ENCODE results near the gene CLTA. TPM values are rescaled to one million over a fixed set of nuclear protein-coding genes. Genes with fewer than 3 reads are reported as not detected.

CLTA gene
- total RNA-seq, 1 donor from 2014 or later: 424 TPM

DNA sequence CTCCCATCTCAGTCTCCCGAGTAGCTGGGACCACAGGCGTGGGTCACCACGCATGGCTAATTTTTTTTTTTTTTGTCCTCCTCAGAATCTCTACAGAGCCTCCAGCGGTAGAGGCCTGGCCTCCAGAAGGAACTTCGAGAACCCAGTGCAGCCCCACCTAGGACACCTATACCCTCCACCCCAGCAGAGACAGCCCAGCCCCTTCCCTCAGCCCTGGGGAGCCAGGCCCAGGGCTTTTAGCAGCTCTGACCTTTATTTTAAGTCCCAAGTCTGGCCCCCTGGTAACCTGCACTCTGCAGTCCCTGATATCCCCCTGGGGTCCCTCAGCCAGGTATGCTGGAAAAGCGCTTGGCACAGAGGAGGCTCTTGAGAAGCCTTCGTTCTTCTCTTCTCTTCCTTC is 49.0 kb upstream of the CLTA start:
- TF ChIP-seq EZH2 (IDR thresholded peaks at IDR 0.05; ENCODE audit: insufficient read depth, low read length): no peak
- TF ChIP-seq, protein P1, sequence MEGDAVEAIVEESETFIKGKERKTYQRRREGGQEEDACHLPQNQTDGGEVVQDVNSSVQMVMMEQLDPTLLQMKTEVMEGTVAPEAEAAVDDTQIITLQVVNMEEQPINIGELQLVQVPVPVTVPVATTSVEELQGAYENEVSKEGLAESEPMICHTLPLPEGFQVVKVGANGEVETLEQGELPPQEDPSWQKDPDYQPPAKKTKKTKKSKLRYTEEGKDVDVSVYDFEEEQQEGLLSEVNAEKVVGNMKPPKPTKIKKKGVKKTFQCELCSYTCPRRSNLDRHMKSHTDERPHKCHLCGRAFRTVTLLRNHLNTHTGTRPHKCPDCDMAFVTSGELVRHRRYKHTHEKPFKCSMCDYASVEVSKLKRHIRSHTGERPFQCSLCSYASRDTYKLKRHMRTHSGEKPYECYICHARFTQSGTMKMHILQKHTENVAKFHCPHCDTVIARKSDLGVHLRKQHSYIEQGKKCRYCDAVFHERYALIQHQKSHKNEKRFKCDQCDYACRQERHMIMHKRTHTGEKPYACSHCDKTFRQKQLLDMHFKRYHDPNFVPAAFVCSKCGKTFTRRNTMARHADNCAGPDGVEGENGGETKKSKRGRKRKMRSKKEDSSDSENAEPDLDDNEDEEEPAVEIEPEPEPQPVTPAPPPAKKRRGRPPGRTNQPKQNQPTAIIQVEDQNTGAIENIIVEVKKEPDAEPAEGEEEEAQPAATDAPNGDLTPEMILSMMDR (IDR thresholded peaks at IDR 0.05; ENCODE audit: insufficient read depth, low read depth, low read length): no peak
- Histone ChIP-seq H2AFZ (ENCODE audit: low read depth, low read length) (no peak overlapping the region), H3K4me3 (ENCODE audit: insufficient read depth, low read depth, low read length) (no peak overlapping the region), H3K9me3 (ENCODE audit: insufficient read depth, low read depth, low read length) (no peaks in the 10 kb centered on the region), H3K27me3 (ENCODE audit: insufficient read depth, low read length) (no peaks in the 10 kb centered on the region), H3K79me2 (ENCODE audit: insufficient read depth, low read length) (peaks cover 75% of the 10 kb centered on the region), H3K4me1 (ENCODE audit: insufficient read depth, low read length) (peaks cover 19% of the 10 kb centered on the region), H3K9ac (ENCODE audit: low read length) (no peak overlapping the region), H4K20me1 (ENCODE audit: insufficient read depth, low read length) (peaks cover 80% of the 10 kb centered on the region), H3K27ac (ENCODE audit: low read depth, low read length) (no peak overlapping the region), H3K36me3 (ENCODE audit: insufficient read depth, low read length) (no peaks in the 10 kb centered on the region), H3K4me2 (ENCODE audit: low read length) (no peak overlapping the region)
- peaks cover 12% of the 10 kb centered on the region for H3K9me3 Mint-ChIP-seq (ENCODE audit: unreplicated experiment)
- H3K36me3 Mint-ChIP-seq (ENCODE audit: low read depth, unreplicated experiment): peaks cover 52% of the 10 kb centered on the region
- H3K4me1 Mint-ChIP-seq (ENCODE audit: low read depth, unreplicated experiment): peaks cover 57% of the 10 kb centered on the region
- no peaks in the 10 kb centered on the region for H3K27me3 Mint-ChIP-seq (ENCODE audit: low read depth, unreplicated experiment)
- DNase-seq (ENCODE audit: low read depth): no peak
- no peak overlapping the region for H3K27ac Mint-ChIP-seq (ENCODE audit: unreplicated experiment)
- FAIRE-seq: no peak
- H3K4me3 Mint-ChIP-seq (ENCODE audit: unreplicated experiment): no peak overlapping the region

DNA sequence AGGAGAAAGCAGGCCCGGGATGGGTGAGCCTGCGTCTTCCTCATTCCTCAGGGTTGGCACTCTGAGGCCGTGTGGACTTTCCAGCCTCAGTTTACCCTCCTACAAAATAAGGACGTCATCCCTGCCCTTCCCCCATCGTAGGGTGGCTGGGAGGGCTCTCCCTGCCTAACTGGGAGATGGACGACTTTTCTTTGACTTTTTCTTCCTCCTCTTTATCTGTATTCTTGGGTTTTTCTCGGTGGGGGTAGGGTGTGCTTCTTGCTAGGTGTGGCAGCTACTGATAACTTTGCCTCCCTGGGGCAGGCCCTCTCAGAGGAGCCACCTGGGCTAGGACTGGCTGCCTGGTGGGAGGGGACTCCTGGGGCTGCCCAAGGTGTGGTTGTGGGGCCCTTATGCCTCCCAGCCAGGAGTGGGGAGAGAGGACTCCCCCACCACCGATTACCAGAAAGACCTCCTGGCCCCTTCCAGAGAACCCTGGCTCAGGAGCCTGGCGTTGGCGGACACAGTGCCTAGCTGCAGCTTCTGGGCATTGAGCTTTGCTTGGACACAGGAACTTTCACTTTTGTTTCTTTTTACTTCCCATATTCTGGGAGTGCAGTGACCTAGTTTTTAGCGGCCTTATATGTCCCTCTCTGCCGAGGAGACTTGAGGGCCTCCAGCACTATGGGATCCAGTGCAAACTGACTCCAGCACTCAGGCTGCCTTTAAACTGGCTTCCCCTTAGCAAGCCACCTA is 48.0 kb upstream of the CLTA start:
- Histone ChIP-seq H3K27me3 (ENCODE audit: insufficient read depth, low read length) (no peaks in the 10 kb centered on the region), H3K4me2 (ENCODE audit: low read length) (no peak overlapping the region), H3K79me2 (ENCODE audit: insufficient read depth, low read length) (peaks cover 67% of the 10 kb centered on the region), H2AFZ (ENCODE audit: low read depth, low read length) (no peak overlapping the region), H3K9ac (ENCODE audit: low read length) (no peak overlapping the region), H4K20me1 (ENCODE audit: insufficient read depth, low read length) (peaks cover 77% of the 10 kb centered on the region), H3K27ac (ENCODE audit: low read depth, low read length) (no peak overlapping the region), H3K9me3 (ENCODE audit: insufficient read depth, low read depth, low read length) (no peaks in the 10 kb centered on the region), H3K4me3 (ENCODE audit: insufficient read depth, low read depth, low read length) (no peak overlapping the region), H3K36me3 (ENCODE audit: insufficient read depth, low read length) (no peaks in the 10 kb centered on the region), H3K4me1 (ENCODE audit: insufficient read depth, low read length) (peaks cover 10% of the 10 kb centered on the region)
- Mint-ChIP-seq H3K36me3 (ENCODE audit: low read depth, unreplicated experiment) (peaks cover 52% of the 10 kb centered on the region), H3K4me1 (ENCODE audit: low read depth, unreplicated experiment) (peaks cover 63% of the 10 kb centered on the region), H3K9me3 (ENCODE audit: unreplicated experiment) (peaks cover 13% of the 10 kb centered on the region), H3K27me3 (ENCODE audit: low read depth, unreplicated experiment) (no peaks in the 10 kb centered on the region), H3K27ac (ENCODE audit: unreplicated experiment) (peak overlapping the region; percentile 80), H3K4me3 (ENCODE audit: unreplicated experiment) (peak overlapping the region; percentile 67)
- DNase-seq (ENCODE audit: low read depth): no peak
- FAIRE-seq: no peak
- TF ChIP-seq, protein P1 (IDR thresholded peaks at IDR 0.05; ENCODE audit: insufficient read depth, low read depth, low read length): no peak
- TF ChIP-seq EZH2 (IDR thresholded peaks at IDR 0.05; ENCODE audit: insufficient read depth, low read length): no peak

DNA sequence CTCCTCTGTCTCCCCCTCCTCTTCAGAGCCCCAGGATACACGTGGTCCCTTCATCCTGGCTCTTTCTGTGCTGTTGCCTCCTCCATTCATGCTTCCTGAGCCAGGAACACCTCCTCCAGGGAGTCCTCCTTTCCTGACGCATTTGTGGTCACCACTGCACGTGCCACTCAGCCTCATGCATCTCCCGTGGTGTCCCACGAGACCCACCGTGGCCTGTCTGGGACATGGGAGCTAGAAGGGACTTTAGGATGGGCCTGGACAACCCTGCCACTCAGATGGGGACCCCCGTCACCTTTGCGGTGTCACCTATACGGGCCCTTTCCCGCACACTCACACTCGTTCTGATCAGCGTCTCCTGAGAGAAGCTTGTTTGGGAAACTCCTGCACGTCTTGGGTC is 47.5 kb upstream of the CLTA start:
- H3K27me3 Mint-ChIP-seq (ENCODE audit: low read depth, unreplicated experiment): no peaks in the 10 kb centered on the region
- no peak for FAIRE-seq
- Histone ChIP-seq H3K27me3 (ENCODE audit: insufficient read depth, low read length) (no peaks in the 10 kb centered on the region), H3K79me2 (ENCODE audit: insufficient read depth, low read length) (peaks cover 62% of the 10 kb centered on the region), H3K9me3 (ENCODE audit: insufficient read depth, low read depth, low read length) (no peaks in the 10 kb centered on the region), H3K27ac (ENCODE audit: low read depth, low read length) (no peak overlapping the region), H3K36me3 (ENCODE audit: insufficient read depth, low read length) (no peaks in the 10 kb centered on the region), H3K4me1 (ENCODE audit: insufficient read depth, low read length) (peaks cover 9% of the 10 kb centered on the region), H2AFZ (ENCODE audit: low read depth, low read length) (no peak overlapping the region), H3K4me3 (ENCODE audit: insufficient read depth, low read depth, low read length) (no peak overlapping the region), H4K20me1 (ENCODE audit: insufficient read depth, low read length) (peaks cover 73% of the 10 kb centered on the region), H3K9ac (ENCODE audit: low read length) (no peak overlapping the region), H3K4me2 (ENCODE audit: low read length) (no peak overlapping the region)
- no peak for TF ChIP-seq EZH2 (IDR thresholded peaks at IDR 0.05; ENCODE audit: insufficient read depth, low read length)
- TF ChIP-seq, protein P1 (IDR thresholded peaks at IDR 0.05; ENCODE audit: insufficient read depth, low read depth, low read length): no peak
- H3K4me3 Mint-ChIP-seq (ENCODE audit: unreplicated experiment): no peak overlapping the region
- peaks cover 13% of the 10 kb centered on the region for H3K9me3 Mint-ChIP-seq (ENCODE audit: unreplicated experiment)
- H3K27ac Mint-ChIP-seq (ENCODE audit: unreplicated experiment): no peak overlapping the region
- H3K36me3 Mint-ChIP-seq (ENCODE audit: low read depth, unreplicated experiment): peaks cover 52% of the 10 kb centered on the region
- no peak for DNase-seq (ENCODE audit: low read depth)
- H3K4me1 Mint-ChIP-seq (ENCODE audit: low read depth, unreplicated experiment): peaks cover 67% of the 10 kb centered on the region
